ENCODE results near the gene CTSO.

GRCh38 chr4:155878611-155879010, 75.1 kb downstream of the CTSO start:
- TF ChIP-seq POLR2AphosphoS5 (IDR thresholded peaks at IDR 0.05; ENCODE audit: low read depth, low read length) (no peak), POLR2A (IDR thresholded peaks at IDR 0.05; ENCODE audit: low read depth, low read length) (no peak), TAF1 (IDR thresholded peaks at IDR 0.05; ENCODE audit: low read depth, low read length) (no peak)

Data from GM12891 (cell line).